Activated CD8-positive, alpha-beta memory T cell treated with anti-CD3 and anti-CD28 coated beads, Interleukin-2, amount 50 U/mL, for 1 hour (primary cell): ENCODE data around the gene GALNT6.
A peak's percentile ranks its signal among the peaks of the same experiment; 100 is the strongest.
"Not testable (repeated sequence)": the region's sequence is repeated elsewhere in the genome, so short reads cannot be mapped to it uniquely, and the experiment has no call there.

Source experiments
- DNase-seq: peaks from one replicate; pipeline ENCODE4 v3.0.0-alpha.2; 2020; ENCODE audit errors: extremely low read depth

Gene GALNT6

DNA sequence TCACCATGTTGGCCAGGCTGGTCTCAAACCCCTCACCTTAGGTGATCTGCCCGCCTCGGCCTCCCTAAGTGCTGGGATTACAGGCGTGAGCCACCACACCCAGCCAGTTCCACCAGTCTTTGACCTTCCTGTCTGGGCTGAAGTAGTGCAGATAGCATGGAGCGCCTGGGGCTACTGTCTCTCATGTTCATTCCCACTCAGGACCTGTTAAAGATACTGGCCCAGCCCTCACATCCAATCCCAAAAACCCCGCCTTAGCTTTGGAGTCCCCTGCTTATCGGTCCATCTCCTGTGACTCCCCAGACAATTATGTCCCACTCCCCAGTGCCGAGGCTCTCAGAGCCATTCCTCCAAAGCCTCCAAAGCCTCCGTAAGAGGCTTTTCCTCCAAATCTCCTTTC, 32.7 kb downstream of the GALNT6 start:
- no peak for DNase-seq

DNA sequence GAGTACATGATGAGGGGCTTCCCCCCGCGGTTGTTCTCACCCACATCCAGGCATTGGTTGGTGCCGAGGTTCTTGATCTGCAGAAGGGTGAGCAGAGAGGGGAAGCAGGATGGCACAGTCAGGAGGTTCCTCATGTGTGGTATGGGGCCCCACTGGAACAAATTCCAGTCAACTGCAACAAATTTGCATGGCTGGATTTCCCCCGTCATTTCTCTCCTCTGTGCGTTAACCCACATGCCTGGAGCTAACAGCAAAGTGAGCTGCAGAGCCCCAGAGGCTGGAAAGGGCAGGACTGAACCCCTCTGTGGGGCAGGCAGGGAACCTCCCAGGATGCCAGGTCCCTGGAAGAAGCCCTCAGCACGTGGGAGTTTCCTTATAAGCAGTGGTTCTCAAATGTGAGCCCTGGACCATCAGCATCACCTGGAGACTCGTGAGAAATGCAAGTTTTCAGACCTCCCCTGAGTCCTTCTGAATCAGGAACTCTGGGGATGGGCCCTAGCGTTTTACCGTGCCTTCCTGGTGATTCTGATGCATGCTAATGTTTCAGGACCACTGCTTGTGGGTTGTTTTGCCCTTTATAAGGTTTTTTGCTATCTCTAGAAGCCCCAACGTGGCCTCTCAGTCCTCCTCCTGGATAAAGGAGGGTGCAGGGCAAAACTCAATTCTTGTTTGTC, 33.7 kb downstream of the GALNT6 start:
- no peak for DNase-seq

DNA sequence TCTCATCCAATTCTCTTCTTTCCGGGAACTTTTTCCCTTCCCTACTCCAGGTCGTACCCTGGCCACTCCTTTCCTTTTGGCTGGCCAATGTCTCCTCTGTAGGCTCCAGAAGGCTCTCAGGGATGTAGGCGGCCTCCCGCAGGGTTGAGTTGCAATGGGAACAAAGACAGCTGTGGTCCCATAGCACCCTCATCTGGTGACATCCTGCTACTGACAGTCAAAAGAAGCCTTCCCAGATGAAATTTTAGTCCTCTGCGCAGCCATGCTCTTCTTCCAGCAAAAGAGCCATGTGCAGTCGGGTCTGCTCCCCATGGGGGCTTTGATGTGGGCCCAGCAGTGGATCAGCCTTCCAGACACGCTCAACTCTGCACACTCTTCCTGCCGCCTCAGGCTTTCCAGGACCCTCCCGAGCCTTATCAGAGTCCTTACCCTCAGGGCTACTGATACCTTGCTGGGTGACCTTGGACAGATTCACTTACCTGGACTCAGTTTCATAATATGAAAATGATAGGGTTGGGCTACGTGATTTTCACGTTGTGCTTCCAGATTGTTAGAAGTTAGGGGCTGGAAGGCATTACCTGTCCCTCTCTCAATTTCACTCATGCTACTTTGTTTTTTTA, 39.2 kb downstream of the GALNT6 start:
- no peak for DNase-seq

DNA sequence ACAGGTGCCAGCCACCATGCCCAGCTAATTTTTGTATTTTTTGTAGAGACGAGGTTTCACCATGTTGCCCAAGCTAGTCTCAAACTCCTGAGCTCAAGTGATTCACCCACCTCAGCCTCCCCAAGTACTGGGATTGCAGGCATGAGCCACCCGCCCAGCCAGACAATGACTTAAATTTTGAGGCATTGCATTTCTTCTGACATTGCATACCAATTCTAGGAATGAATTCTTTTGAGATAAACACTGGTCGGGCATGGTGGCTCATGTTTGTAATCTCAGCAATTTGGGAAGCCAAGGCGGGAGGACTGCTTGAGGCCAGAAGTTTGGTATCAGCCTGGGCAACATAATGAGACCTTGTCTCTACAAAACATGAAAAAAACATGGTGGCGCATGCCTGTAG, 42.2 kb downstream of the GALNT6 start:
- no peak for DNase-seq

DNA sequence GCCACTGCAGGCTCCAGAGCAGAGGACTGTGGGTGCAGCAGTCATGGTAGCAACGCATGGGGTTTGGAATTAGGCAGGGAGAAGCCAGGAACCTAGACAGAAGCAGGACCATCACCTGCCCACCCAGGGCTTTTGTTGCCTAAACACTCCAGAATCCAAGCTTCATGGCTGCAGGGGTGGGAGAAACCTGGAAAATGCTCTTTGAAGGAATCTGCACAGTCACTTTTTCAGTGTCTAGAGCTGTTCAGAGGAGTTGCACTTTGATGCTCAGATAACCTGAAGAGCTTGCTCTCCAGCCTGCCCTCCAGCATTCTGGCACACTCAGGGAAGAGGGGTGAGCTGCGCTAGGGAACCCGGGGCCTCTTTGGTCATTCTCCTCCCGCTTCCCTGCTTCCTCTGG, 43.1 kb downstream of the GALNT6 start:
- DNase-seq = no peak

DNA sequence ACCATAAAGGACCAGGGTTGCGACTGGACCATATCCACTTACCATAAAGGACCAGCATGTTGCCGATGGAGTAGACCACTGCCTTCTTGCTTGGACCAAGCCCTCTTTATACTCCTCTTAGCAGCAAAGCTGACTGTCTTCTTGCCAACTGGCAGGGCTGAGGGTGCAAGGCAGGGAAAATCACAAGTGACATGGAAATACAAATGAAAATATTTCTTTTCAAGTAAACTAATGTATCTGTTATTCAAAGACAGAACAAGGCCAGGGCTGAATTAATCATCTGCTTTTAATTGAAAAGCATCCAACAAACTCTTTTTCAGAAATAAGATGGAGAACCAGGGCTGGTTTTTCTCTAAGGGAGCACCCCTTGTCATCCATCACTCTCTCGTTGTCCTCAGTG, 44.6 kb downstream of the GALNT6 start, which contains the start of gene CELA1:
TSS of gene CELA1 (minus strand) at position 99 of the 400 bp plus-strand sequence. CDS start at position 58, 41 bp downstream.
- no peak for DNase-seq

DNA sequence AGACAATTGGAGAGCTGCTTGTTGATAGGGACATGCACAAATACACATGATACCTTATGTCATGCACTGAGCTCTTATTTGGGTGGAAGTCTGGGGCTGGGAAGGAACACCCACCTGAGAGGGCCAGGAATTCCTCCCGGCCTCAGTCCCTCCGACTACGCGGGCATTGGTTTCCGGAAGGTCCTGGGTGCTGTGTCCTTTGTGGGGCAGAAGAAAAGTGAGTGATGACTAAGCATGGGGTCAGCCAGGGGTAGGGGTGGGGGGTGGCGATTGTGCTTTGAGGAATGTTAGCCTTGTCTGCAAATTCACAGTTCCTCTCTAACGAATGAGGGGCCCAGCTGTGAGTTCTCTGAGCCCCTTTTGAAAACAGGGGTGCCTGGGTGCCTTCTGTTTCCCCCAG, 45.5 kb downstream of the GALNT6 start:
- DNase-seq = no peak

DNA sequence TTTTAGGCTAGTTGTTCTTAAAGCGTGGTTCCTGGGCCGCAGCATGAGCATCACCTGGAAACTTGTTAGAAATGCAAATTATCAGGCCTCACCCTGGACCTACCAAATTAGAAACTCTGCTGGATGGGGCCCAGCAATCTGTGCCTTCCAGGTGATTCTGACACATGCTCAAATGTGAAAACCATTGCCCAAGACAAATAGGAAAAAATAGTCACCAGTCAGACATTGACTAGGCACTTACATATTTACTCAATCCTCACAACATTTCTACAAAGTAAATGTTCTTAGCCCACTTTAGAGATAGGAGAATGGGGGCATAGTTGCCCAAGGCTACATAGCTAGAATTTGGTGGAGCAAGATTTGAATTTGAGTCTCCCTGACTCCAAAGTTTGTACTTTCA, 48.0 kb downstream of the GALNT6 start:
- DNase-seq = no peak

DNA sequence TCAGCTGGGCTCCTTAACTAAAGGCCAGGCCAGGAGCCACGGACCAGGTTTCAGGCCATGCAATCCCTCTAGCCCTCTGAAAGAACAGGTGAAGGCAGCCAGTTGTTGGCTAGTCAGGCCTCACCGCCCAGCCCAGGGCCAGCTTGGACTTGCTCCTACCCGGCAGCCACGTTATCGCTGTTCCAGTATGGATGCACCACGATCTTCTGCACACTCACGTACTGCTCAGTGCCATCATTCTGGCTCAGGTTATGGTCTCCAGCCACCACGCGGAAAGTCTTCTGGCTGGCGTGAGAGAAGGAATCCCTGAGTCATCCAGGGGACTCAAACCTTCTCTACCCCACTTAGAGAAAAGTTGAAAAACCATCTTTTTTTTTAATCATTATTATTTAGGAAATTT, 48.8 kb downstream of the GALNT6 start:
- DNase-seq = no peak

DNA sequence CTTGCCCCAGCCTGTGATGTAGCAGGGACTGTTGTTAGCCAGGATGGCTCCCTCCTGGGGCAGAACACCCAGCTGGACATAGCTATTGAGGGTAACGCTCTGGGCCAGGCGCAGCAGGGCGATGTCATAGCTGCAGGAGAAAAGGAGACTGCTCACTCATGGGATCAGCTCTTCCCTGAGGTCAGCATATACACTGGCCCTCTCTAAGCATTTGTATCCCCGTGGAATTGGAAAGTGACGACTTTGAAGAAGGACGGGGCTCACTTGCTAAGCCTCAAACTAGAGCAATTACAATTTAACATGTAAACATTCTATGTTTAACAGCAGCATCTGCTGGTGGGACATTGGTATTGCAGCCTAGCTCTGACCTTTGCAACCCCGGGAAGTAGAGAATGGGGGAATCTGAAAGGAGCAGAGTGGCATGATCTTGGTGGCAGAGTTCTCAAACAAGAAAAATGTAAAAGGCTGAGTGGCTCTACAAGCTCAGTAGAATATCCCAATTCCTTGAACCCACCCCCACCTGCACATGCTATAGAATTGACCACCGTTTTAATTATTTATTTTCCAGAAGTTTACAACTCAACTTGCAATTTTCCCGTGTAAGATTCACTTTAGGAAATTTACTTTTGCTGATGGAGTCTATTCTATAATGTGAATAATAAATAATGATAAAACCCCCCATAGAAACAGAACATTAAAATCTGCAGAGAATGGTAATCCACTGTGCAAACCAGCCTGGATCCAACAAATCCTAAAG, 49.8 kb downstream of the GALNT6 start:
- peak; percentile 33 for DNase-seq

DNA sequence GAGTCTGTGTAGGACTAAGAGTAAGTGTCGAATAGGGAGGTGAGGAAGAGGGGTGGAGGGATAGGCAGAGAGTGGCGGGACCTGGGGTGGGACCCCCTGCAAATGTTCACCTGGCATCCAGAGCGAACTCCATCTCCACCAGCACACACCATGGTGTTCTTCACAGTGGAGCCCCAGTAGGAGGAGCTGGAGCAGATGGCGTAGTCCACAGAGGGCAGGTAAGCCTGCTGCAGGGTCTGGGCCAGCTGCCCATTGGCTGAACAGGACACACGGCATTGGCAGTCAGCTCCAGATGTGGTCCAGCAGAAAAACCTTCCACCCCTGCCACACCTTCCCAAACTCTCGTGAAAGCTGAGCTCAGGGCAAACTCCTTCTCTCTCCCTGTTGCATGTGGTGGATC, 51.5 kb downstream of the GALNT6 start:
- no peak for DNase-seq

DNA sequence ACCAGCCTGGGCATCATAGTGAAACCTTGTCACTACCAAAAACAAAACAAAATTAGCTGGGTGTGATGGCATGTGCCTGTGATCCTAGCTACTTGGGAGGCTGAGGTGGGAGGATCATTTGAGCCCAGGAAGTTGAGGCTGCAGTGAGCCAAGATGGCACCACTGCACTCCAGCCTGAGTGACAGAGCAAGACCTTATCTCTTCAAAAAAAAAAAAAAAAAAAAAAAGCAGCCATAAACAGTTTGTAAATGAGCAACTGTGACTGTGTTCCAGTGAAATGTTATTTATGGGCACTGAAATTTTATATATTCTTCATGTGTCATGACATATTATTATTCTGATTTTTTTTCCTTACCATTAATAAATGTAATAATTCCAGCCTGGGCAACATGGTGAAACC, 53.9 kb downstream of the GALNT6 start:
- not testable (repeated sequence) for DNase-seq

DNA sequence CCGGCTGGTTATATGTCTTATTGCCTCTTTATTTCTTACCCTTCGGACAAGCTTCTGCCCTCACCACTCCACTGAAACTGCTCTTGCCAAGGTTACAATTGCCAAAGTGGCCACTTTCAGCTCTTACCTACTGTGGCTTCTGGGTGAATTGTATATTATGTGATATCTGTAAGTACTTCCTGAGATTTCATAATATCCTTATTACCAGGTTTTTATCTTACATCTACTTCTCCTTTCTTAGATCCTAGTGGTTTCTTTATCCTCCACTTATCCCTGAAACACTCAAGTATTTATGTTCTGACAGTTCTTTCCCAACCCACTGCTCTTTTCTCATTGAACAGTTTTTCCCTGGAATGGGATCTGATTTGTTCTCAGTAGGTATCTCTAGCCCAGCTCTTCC, 55.3 kb downstream of the GALNT6 start:
- DNase-seq = no peak

DNA sequence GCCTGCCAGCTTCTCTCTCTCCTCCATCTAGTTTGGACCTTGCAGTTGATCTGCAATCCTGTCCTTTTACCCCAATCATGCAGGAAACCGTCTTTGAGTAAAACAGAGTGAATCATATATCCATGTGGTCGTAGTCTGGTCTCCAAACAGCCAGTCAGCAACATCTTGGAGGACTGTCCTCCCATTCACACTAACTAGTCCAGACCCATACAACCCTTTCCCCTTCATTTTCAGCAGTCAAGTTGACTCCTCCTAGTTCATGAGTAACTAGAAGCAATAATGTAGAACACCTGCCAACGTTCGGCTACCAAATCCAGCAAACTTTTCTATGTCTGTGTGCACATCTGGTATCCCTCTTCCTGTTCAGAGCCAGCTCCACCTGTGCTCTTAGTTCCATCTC, 56.4 kb downstream of the GALNT6 start:
- no peak for DNase-seq

DNA sequence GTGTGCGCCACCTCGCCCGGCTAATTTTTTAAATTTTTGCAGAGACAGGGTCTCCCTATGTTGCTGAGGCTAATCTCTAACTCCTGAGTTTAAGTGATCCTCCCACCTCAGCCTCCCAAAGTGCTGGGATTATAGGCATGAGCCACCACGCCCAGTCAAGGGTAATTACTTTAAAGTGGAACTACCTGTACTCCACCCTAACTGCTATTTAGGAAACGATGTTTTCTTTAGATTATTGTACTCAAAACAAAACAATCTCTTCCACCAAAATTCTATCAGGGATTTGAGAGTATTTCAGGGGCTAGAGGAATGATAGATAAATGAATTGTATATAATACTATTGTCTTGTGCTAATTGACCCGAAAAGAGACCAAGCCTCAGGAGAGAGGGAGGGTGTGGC, 57.7 kb downstream of the GALNT6 start:
- no peak for DNase-seq

DNA sequence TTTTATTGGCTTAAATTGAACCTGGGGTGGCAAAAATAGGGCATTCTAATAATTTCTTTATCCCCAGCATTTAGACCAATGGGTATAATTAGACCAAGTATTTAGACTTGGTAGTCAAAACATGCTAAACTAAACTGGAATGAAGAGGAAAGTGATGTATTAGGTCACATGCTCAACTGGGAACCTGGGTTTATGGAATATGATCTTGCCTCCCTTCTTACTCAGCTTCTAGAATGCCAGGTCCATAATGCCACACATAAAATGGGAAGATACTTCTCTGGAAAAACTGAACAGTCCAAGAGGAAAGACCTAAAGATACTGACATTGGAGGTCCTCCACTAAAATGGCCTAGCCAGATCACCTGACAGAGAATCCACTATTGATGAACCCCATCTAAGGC, 61.0 kb downstream of the GALNT6 start:
- no peak for DNase-seq

DNA sequence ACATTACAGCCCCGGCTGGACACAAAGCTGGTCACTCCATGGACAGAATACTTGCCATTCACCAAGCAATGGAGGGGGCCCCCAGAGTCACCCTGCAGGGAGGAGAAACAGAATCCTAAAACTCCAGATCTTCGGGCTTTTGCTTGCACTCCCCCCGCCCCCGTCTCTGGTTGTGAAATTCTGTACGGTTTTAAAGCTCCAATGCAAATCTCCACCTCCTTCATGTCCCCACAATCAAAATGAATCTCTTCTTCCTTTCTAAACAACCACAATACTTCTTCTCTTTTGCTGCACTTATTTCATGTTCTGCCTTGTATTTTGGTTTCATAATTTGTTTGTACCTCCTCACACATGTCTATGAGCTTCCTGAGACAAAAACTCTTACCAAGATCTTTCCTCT, 61.5 kb downstream of the GALNT6 start:
- DNase-seq = no peak

DNA sequence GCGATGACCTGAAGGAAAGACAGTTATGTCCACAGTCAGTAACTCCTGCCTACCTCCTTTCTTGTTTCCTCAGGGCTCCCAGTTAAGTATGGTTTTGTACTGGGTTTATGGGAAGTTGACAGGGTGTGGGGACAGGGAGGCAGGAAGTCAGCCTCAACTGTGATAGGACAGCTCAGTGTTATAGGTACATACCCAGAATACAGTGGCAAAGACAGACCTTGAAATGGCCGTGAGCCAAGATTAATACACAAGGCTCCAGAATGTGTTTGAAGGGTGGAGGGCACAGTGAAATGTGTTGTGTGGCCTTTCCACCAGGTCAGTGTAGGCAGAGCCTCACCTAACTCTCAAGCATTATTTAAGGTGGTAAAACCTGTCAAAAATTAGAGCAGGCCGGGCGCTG, 62.6 kb downstream of the GALNT6 start:
- DNase-seq = no peak

DNA sequence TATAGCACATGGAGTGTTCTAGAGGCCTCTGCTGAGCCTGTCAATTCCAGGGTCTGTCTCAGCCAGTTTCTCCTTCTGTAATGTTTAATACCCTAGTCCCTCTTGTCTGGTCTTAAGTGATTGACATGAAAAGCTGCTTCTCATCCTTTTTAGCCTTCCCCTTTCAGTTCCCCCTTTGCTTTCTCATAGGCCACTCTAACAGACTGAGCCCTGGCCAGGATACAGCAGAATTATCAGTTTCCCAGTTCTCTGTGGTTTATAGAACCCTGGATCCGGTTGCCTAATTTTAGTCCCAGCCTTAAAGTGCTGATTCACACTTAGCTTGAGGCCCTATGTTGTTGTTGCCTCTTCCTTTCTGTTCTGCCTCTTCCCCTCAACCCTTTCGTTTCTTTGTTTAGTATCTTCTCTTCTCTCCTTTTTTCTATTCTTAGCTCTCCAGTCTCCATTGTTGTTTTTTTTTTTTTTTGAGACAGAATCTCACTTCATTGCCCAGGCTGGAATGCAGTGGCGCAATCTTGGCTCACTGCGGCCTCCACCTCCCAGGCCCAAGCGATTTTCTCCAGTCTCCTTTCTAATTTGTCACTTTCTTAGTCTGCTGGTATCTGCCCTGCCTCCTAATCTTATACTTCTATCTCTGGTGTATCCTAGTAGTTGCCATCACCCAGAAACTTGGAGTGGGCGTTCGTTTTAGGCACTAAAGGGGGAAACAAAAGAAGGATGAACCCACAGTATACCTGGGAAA, 64.3 kb downstream of the GALNT6 start:
- no peak for DNase-seq

DNA sequence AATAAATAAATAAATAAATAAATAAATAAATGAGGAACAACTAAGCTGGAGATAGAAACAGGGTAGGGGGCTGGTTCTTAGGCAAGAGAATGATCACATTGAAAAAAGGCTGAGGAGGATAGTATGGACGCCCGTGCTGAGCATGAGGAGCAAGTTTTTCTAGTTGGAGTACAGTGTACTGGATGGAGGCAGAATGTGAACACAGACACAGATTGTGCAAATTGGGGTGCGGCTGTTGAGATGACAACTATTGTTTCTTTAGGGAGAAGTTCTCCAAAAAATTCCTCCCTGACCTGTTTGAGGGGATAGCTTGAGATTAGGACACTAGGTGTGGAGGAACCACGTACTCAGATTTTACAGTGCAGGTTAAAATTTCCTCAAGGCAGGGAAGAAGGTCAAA, 66.3 kb downstream of the GALNT6 start:
- DNase-seq = no peak

DNA sequence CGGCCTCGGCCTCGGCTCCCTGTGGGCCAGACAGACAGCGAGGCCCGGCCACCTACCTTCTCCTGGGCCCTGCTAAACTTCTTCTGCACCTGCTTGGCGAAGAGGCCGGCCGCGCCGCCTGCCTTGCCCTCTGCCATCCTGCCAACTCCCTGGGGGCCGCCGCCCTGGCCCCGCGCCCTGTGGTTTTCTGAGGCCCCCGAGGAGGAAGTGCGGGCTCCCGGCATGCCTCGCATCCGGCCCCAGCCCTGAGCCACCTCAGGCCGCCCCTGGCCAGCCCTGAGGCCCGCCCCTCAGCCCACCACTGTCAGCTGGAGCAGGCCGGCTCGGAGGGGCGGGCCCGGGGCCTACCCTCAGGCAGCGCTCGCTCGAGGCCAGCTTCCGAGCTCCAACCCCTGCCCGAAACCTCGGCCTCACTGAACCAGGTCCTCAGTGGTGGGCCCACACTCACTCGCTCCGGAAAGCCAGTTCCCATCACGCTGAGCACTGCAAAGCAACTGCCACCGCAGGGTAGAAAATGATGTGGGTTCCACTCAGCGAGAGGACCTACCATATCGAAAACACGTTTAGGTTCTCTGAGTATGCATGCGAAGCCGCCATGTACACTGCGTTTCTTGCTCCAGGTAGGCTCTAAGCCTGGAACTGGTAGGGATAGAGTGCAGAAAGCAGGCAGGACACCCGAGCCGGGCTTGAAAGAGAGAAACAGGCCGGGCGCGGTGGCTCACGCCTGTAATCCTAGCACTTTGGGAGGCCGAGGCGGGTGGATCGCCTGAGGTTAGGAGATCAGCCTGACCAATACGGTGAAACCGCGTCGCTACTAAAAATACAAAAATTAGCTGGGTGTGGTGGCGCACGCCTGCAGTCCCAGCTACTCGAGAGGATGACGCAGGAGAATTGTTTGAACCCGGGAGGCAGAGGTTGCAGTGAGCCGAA, 67.0 kb downstream of the GALNT6 start, which contains the start of gene BIN2:
TSS of gene BIN2 (minus strand) at position 209 of the 930 bp plus-strand sequence. CDS start at position 137, 72 bp downstream.
- peak; percentile 20 for DNase-seq
